Fibroblast of lung (primary cell): ENCODE measurements around the gene TENT4A.

ENCODE experiments used
- CTCF ChIP-seq, 2 donors: IDR thresholded peaks in 1 of 2; conservative IDR thresholded peaks in 1 of 2; 1 replicate in 1 of 2; 2 replicates in 1 of 2; pipeline ENCODE4 v1.5.1; 2011 to 2012; ENCODE audit warnings: low read length in 2 of 2, control low read depth in 1 of 2, inconsistent platforms in 1 of 2, low read depth in 1 of 2, mild to moderate bottlenecking in 1 of 2
- EZH2 ChIP-seq: IDR thresholded peaks from 2 replicates; pipeline ENCODE4 v1.5.1; 2012; ENCODE audit warnings: low read length, control low read depth, mild to moderate bottlenecking; ENCODE audit errors: missing control alignments

GRCh38 chr5:6747103-6747502, 33.9 kb downstream of the TENT4A start:
- TF ChIP-seq CTCF (conservative IDR thresholded peaks at IDR 0.05 in 1 of 2, IDR thresholded peaks at IDR 0.05 in 1 of 2; ENCODE audit: low read depth in 1 of 2, low read length in 2 of 2) (no peak), EZH2 (no peak)
